ENCODE data around the gene MRPL11. TPM values are rescaled to one million over a fixed set of nuclear protein-coding genes. Genes with fewer than 3 reads are reported as not detected.

MRPL11 gene
- total RNA-seq = 38.9 and 43.7 TPM in 2 replicates

GRCh38 chr11:66438504-66439466, at the start of gene MRPL11:
Gene MRPL11 (minus strand): TSS chr11:66438848. CDS start chr11:66438754, 94 bp downstream.

GRCh38 chr11:66480117-66480938, 41.7 kb upstream of the MRPL11 start, which contains the start of gene DPP3:
Gene DPP3 (plus strand): TSS chr11:66480434. CDS start chr11:66482201, 1,767 bp downstream.

GRCh38 chr11:66466225-66467033, 27.8 kb upstream of the MRPL11 start, which contains the start of gene PELI3:
Gene PELI3 (plus strand): TSS chr11:66466905. CDS start chr11:66468129, 1,224 bp downstream.

GRCh38 chr11:66420671-66421476, 17.8 kb downstream of the MRPL11 start, which contains the start of gene NPAS4:
Gene NPAS4 (plus strand): TSS chr11:66421035. CDS start chr11:66421180, 145 bp downstream.

Small RNA genes within 50 kb of the gene (small RNA-seq; reads per million reads assigned to genes)
- gene RF00416 (not detected), gene RNU1-84P (2.0 reads per million, percentile 79 among the genes with 10 or more reads in this experiment)

Other genes with a start within 250 kb of the MRPL11 start
- gene KLC2, start 181.1 kb downstream of the MRPL11 start, total RNA-seq = 14.0 and 17.0 TPM in 2 replicates
- 81.6 and 93.1 TPM in 2 replicates for gene RAB1B, start 170.2 kb downstream of the MRPL11 start, total RNA-seq
- 0.73 TPM in 1 of 2 replicates, not detected in the other for gene CNIH2, start 160.7 kb downstream of the MRPL11 start, total RNA-seq
- 167 and 193 TPM in 2 replicates for gene YIF1A, start 149.7 kb downstream of the MRPL11 start, total RNA-seq
- gene TMEM151A, start 147.0 kb downstream of the MRPL11 start, total RNA-seq = under 0.01 and 0.20 TPM in 2 replicates
- 63.5 and 135 TPM in 2 replicates for gene CD248, start 121.8 kb downstream of the MRPL11 start, total RNA-seq
- gene RIN1, start 102.4 kb downstream of the MRPL11 start, total RNA-seq = 53.3 and 68.2 TPM in 2 replicates
- 39.7 and 45.0 TPM in 2 replicates for gene BRMS1, start 93.7 kb downstream of the MRPL11 start, total RNA-seq
- gene B4GAT1, start 91.2 kb downstream of the MRPL11 start, total RNA-seq = 17.2 and 19.8 TPM in 2 replicates
- 0.37 and 0.39 TPM in 2 replicates for gene SLC29A2, start 67.1 kb downstream of the MRPL11 start, total RNA-seq
- gene NPAS4, start 17.8 kb downstream of the MRPL11 start, total RNA-seq = not detected in 2 replicates
- 8.5 and 11.5 TPM in 2 replicates for gene PELI3, start 28.1 kb upstream of the MRPL11 start, total RNA-seq
- gene DPP3, start 41.6 kb upstream of the MRPL11 start, total RNA-seq = 43.4 and 48.5 TPM in 2 replicates
- 29.1 and 31.2 TPM in 2 replicates for gene BBS1, start 71.8 kb upstream of the MRPL11 start, total RNA-seq
- 8.8 and 12.9 TPM in 2 replicates for gene ZDHHC24, start 107.2 kb upstream of the MRPL11 start, total RNA-seq
- gene ACTN3, start 108.1 kb upstream of the MRPL11 start, total RNA-seq = under 0.01 TPM in 1 of 2 replicates, not detected in the other
- 5.3 and 15.4 TPM in 2 replicates for gene CTSF, start 129.8 kb upstream of the MRPL11 start, total RNA-seq
- 0.37 and 0.78 TPM in 2 replicates for gene CCDC87, start 154.2 kb upstream of the MRPL11 start, total RNA-seq
- 30.9 and 36.0 TPM in 2 replicates for gene CCS, start 154.3 kb upstream of the MRPL11 start, total RNA-seq
- gene RBM14, start 177.8 kb upstream of the MRPL11 start, total RNA-seq = 33.8 and 47.1 TPM in 2 replicates
- gene RBM4, start 199.9 kb upstream of the MRPL11 start, total RNA-seq = 90.9 and 93.3 TPM in 2 replicates
- 14.0 and 17.0 TPM in 2 replicates for gene RBM4B, start 239.0 kb upstream of the MRPL11 start, total RNA-seq

Measured in subcutaneous preadipocyte (primary cell).